ENCODE data around the gene DTX2. TPM values are rescaled to one million over a fixed set of nuclear protein-coding genes. Genes with fewer than 3 reads are reported as not detected.

DTX2 gene
- total and polyA plus RNA-seq, 2 donors (not counting 1 experiment from before 2014, with no cell fraction given) = 36.4 to 66.9 TPM

DNA sequence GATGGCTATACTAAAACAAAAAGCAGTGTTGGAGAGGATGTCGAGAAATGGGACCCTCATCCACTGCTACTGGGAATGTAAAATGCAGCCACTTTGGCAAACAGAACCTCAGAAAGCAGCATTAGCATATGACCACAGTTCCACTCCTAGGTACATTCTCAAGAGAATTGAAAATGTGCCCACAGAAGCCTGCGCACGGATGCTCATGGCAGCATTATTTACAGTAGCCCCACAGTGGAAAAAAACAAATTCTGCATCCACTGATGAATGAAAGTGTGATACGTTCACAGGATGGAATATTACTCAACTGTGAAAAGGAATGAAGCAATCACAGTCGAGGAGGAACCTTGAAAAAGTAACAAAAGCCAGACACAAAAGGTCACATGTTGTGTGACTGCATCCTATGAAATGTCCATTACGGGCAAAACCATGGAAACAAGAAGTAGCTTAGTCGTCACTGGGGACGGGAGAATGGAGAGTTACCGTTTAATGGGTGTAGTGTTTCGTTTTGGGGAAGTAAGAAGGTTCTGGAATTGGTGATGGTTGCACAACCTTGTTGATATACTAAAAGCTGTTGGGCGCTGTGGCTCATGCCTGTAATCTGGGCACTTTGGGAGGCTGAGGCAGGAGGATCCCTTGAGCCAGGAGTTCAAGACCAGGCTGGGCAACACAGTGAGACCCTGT lies 46.4 kb downstream of the DTX2 start:
- no peak overlapping the region for H2AFZ ChIP-seq (ENCODE audit: insufficient read depth, low read depth, low read length, poor library complexity, severe bottlenecking)
- H3K4me1 Mint-ChIP-seq = no peaks in the 10 kb centered on the region
- ChIA-PET CTCF (no interaction called here), POLR2A (no interaction called here)
- no peaks in the 10 kb centered on the region for H3K79me2 ChIP-seq (ENCODE audit: control insufficient read depth, insufficient read depth, low read length)
- H3K36me3 ChIP-seq (replicated peaks in 1 of 2; ENCODE audit: control extremely low read depth in 1 of 2, control insufficient read depth in 1 of 2, extremely low read depth in 1 of 2, insufficient read depth in 2 of 2, low read length in 1 of 2) = peaks cover 0 to 12% of the 10 kb centered on the region in 2 experiments
- peak; percentile 3 for DNase-seq
- TF ChIP-seq EZH2 (IDR thresholded peaks at IDR 0.05; ENCODE audit: borderline replicate concordance, insufficient read depth, low read depth, low read length, poor library complexity, severe bottlenecking) = no peak
- TF ChIP-seq, protein P1, sequence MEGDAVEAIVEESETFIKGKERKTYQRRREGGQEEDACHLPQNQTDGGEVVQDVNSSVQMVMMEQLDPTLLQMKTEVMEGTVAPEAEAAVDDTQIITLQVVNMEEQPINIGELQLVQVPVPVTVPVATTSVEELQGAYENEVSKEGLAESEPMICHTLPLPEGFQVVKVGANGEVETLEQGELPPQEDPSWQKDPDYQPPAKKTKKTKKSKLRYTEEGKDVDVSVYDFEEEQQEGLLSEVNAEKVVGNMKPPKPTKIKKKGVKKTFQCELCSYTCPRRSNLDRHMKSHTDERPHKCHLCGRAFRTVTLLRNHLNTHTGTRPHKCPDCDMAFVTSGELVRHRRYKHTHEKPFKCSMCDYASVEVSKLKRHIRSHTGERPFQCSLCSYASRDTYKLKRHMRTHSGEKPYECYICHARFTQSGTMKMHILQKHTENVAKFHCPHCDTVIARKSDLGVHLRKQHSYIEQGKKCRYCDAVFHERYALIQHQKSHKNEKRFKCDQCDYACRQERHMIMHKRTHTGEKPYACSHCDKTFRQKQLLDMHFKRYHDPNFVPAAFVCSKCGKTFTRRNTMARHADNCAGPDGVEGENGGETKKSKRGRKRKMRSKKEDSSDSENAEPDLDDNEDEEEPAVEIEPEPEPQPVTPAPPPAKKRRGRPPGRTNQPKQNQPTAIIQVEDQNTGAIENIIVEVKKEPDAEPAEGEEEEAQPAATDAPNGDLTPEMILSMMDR (IDR thresholded peaks at IDR 0.05) = no peak
- H3K4me3 ChIP-seq (ENCODE audit: control extremely low read depth in 1 of 5, extremely low read depth in 1 of 5, insufficient read depth in 1 of 5, low read depth in 2 of 5, low read length in 4 of 5) = no peak overlapping the region
- no peaks in the 10 kb centered on the region for H3K9me3 ChIP-seq (ENCODE audit: control extremely low read depth in 1 of 3, control insufficient read depth in 2 of 3, insufficient read depth in 1 of 3, low read length in 2 of 3)
- H3K27ac Mint-ChIP-seq = no peak overlapping the region
- 78% methylated on average over 9 of the region's 11 CpGs for WGBS (ENCODE audit: insufficient coverage)
- H3K9ac ChIP-seq (ENCODE audit: low read length) = no peak overlapping the region
- no peaks in the 10 kb centered on the region for H3K4me1 ChIP-seq (ENCODE audit: control insufficient read depth in 2 of 2, insufficient read depth in 2 of 2, low read length in 2 of 2)
- H3K27me3 ChIP-seq (replicated peaks in 1 of 4; ENCODE audit: control extremely low read depth in 1 of 4, control insufficient read depth in 3 of 4, insufficient read depth in 4 of 4, low read length in 3 of 4) = no peaks in the 10 kb centered on the region
- no peaks in the 10 kb centered on the region for H3K27me3 Mint-ChIP-seq
- H4K20me1 ChIP-seq (ENCODE audit: control insufficient read depth, insufficient read depth, low read length, poor library complexity, severe bottlenecking) = no peaks in the 10 kb centered on the region
- intact Hi-C loops (cut with micrococcal nuclease) = no loop called here
- H3K4me2 ChIP-seq (replicated peaks; ENCODE audit: low read depth, low read length, poor library complexity, severe bottlenecking) = no peak overlapping the region
- no peak for ATAC-seq (ENCODE audit: low read depth)
- H3K27ac ChIP-seq (ENCODE audit: low read length in 2 of 2) = no peak overlapping the region
- H3K9me3 Mint-ChIP-seq (ENCODE audit: insufficient read depth) = no peaks in the 10 kb centered on the region
- no peak overlapping the region for H3K4me3 Mint-ChIP-seq

- CTCF ChIA-PET = no interaction called here
- intact Hi-C loops (cut with micrococcal nuclease) = no loop called here
- DNase-seq = no peak
- H3K27ac ChIP-seq (ENCODE audit: low read length in 2 of 2) = no peak within 1 kb of the TSS
- TF ChIP-seq, protein P1 (IDR thresholded peaks at IDR 0.05) = no peak
- TF ChIP-seq EZH2 (IDR thresholded peaks at IDR 0.05; ENCODE audit: borderline replicate concordance, insufficient read depth, low read depth, low read length, poor library complexity, severe bottlenecking) = no peak
- no peak within 1 kb of the TSS for H3K4me2 ChIP-seq (replicated peaks; ENCODE audit: low read depth, low read length, poor library complexity, severe bottlenecking)
- no peak for ATAC-seq (ENCODE audit: low read depth)
- H4K20me1 ChIP-seq (ENCODE audit: control insufficient read depth, insufficient read depth, low read length, poor library complexity, severe bottlenecking) = no peaks in the 10 kb centered on the region
- no peaks in the 10 kb centered on the region for H3K27me3 ChIP-seq (replicated peaks in 1 of 4; ENCODE audit: control extremely low read depth in 1 of 4, control insufficient read depth in 3 of 4, insufficient read depth in 4 of 4, low read length in 3 of 4)
- Mint-ChIP-seq H3K4me1 (no peaks in the 10 kb centered on the region), H3K4me3 (no peak within 1 kb of the TSS), H3K27me3 (no peaks in the 10 kb centered on the region), H3K27ac (no peak within 1 kb of the TSS), H3K9me3 (ENCODE audit: insufficient read depth) (no peaks in the 10 kb centered on the region)
- no peaks in the 10 kb centered on the region for H3K4me1 ChIP-seq (ENCODE audit: control insufficient read depth in 2 of 2, insufficient read depth in 2 of 2, low read length in 2 of 2)
- 54% methylated on average over 7 of the region's 20 CpGs for WGBS (ENCODE audit: insufficient coverage)
- H3K36me3 ChIP-seq (replicated peaks in 1 of 2; ENCODE audit: control extremely low read depth in 1 of 2, control insufficient read depth in 1 of 2, extremely low read depth in 1 of 2, insufficient read depth in 2 of 2, low read length in 1 of 2) = peaks cover 0 to 10% of the 10 kb centered on the region in 2 experiments
- H2AFZ ChIP-seq (ENCODE audit: insufficient read depth, low read depth, low read length, poor library complexity, severe bottlenecking) = no peak within 1 kb of the TSS
- no peak within 1 kb of the TSS for H3K4me3 ChIP-seq (ENCODE audit: control extremely low read depth in 1 of 5, extremely low read depth in 1 of 5, insufficient read depth in 1 of 5, low read depth in 2 of 5, low read length in 4 of 5)
- no peak within 1 kb of the TSS for H3K9ac ChIP-seq (ENCODE audit: low read length)
- no peaks in the 10 kb centered on the region for H3K9me3 ChIP-seq (ENCODE audit: control extremely low read depth in 1 of 3, control insufficient read depth in 2 of 3, insufficient read depth in 1 of 3, low read length in 2 of 3)
- no peaks in the 10 kb centered on the region for H3K79me2 ChIP-seq (ENCODE audit: control insufficient read depth, insufficient read depth, low read length)
- POLR2A ChIA-PET = no interaction called here
Measured at GRCh38 chr7:76509931-76510877, 48.7 kb downstream of the DTX2 start, which contains the start of gene UPK3B. Gene UPK3B (plus strand): TSS chr7:76510552. CDS start chr7:76510653, 101 bp downstream.

Data from B cell (primary cell).